ENCODE measurements around the gene EGFLAM. TPM values are rescaled to one million over a fixed set of nuclear protein-coding genes. Genes with fewer than 3 reads are reported as not detected.

The EGFLAM gene
- total RNA-seq, 4 donors from 2014 or later, result 21.8 to 194 (median 46.7) TPM

DNA sequence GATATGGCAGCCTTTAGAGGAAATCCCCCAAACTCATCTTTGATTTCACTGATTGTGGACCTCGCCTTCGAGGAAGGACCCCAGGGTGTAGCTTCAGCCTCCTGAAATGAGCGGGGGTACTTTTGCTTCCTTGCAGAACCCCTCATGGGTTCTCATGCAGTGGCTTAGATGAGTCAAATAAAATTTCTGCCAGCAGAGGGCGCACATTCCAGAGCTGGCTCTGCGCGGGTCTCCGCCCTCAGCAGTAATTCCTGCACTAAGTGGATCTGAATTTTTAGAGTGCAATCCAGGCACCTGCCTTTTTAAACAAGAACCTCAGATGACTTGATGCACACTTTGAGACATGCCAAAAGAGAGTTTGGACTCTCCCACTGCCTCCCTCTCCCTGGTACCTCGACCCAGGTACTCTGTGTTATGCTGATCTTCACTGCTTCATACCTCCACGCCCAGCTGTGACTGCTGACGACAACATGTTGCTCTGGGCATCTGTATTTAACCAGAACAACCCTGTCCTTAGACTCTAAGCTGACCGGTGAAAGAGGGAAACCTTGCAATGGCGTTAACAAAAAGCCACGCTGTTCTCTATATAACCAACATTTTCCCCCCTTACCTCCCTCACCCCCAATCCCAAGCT is 7.3 kb downstream of the EGFLAM start:
- no peak for TF ChIP-seq CTCF (IDR thresholded peaks at IDR 0.05; ENCODE audit: low read depth)

GRCh38 chr5:38267372-38267771 is 9.0 kb downstream of the EGFLAM start:
- no peak for TF ChIP-seq CTCF (IDR thresholded peaks at IDR 0.05; ENCODE audit: low read depth)

- no peak for TF ChIP-seq CTCF (IDR thresholded peaks at IDR 0.05; ENCODE audit: low read depth)
Observed at GRCh38 chr5:38273626-38274025, 15.3 kb downstream of the EGFLAM start.

- no peak for TF ChIP-seq CTCF (IDR thresholded peaks at IDR 0.05; ENCODE audit: low read depth)
Observed at GRCh38 chr5:38274370-38274769, 16.0 kb downstream of the EGFLAM start.

DNA sequence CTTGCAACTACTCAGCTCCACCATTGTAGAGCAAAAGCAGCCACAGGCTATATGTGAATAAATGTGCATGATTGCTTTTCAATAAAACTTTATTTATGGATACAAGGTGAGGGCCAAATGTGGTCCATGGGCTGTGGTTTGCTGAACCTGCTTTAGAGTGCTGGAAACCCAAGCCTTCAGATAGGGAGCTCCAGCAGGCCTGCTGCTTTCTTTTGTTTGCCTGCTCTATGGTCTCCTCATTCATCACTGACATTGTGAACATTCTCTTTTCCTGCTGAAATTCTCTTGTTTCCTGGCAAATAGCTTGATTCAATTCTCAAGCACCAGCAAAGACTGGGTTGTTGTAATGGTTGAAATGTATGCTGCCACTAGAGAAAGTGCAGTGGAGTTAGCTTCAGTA is 26.0 kb downstream of the EGFLAM start:
- TF ChIP-seq CTCF (IDR thresholded peaks at IDR 0.05; ENCODE audit: low read depth), result no peak

- no peak for TF ChIP-seq CTCF (IDR thresholded peaks at IDR 0.05; ENCODE audit: low read depth)
Observed at GRCh38 chr5:38285226-38285625, 26.9 kb downstream of the EGFLAM start.

DNA sequence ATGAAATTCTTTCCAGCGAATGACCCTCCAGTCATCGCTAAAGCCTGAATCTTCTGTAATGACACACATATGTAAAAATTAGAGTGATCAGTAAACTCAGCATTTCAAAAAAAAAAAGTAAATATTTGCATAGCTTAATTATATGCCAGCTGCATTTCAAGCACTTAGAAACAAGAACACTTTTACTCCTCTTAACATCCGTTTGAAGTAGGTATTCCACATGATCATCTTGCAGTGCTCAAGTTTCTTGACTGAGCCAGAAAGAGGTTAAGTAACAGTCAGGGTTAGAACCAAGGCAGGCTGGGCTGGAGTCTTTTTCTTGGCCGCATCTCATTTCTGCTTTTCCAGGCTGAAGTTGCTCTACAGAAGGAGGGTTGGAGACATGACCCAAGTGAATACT is 27.6 kb downstream of the EGFLAM start:
- TF ChIP-seq CTCF (IDR thresholded peaks at IDR 0.05; ENCODE audit: low read depth), result no peak
